ENCODE measurements around the gene BRME1.

BRME1 gene

GRCh38 chr19:13905634-13906520 is at the start of gene BRME1, which contains the start of gene CC2D1A:
Gene BRME1 (minus strand): TSS chr19:13906117. CDS start chr19:13904892, 1,225 bp downstream.
Gene CC2D1A (plus strand): TSS chr19:13906201. CDS start chr19:13906442, 241 bp downstream.
- no peak for TF ChIP-seq RAD21 (IDR thresholded peaks at IDR 0.05; ENCODE audit: low read depth)
- no peak for TF ChIP-seq FOXM1 (IDR thresholded peaks at IDR 0.05; ENCODE audit: borderline replicate concordance, low read depth)
- peak; percentile 20; the same call in 1 of the 2 replicates for TF ChIP-seq TCF12 (IDR thresholded peaks at IDR 0.05; ENCODE audit: low read depth)
- TF ChIP-seq USF1 (IDR thresholded peaks at IDR 0.05), result peak; percentile 45
- no peak for TF ChIP-seq REST (IDR thresholded peaks at IDR 0.05; ENCODE audit: low read depth)
- TF ChIP-seq EGR1 (IDR thresholded peaks at IDR 0.05), result peak; percentile 74
- no peak for TF ChIP-seq EP300 (IDR thresholded peaks at IDR 0.05; ENCODE audit: borderline replicate concordance)
- peak; percentile 66; the same call in 1 of the 2 replicates for TF ChIP-seq ZBTB7A (IDR thresholded peaks at IDR 0.05; ENCODE audit: low read depth)
- no peak for TF ChIP-seq TEAD4 (IDR thresholded peaks at IDR 0.05)
- TF ChIP-seq TAF1 (IDR thresholded peaks at IDR 0.05; ENCODE audit: low read depth), result peak; percentile 71; the same call in 1 of the 2 replicates
- no peak for TF ChIP-seq CEBPB (IDR thresholded peaks at IDR 0.05)
- TF ChIP-seq MAX (IDR thresholded peaks at IDR 0.05), result peak; percentile 100
- no peak for TF ChIP-seq YY1 (IDR thresholded peaks at IDR 0.05; ENCODE audit: low read depth)
- peak; percentile 28; the same call in 1 of the 2 replicates for TF ChIP-seq CREB1 (IDR thresholded peaks at IDR 0.05; ENCODE audit: low read depth)

GRCh38 chr19:13954185-13954584 is 48.3 kb upstream of the BRME1 start:
- TF ChIP-seq FOXM1 (IDR thresholded peaks at IDR 0.05; ENCODE audit: borderline replicate concordance, low read depth) (no peak), CEBPB (IDR thresholded peaks at IDR 0.05) (no peak), REST (IDR thresholded peaks at IDR 0.05; ENCODE audit: low read depth) (no peak), TCF12 (IDR thresholded peaks at IDR 0.05; ENCODE audit: low read depth) (no peak), ZBTB7A (IDR thresholded peaks at IDR 0.05; ENCODE audit: low read depth) (no peak), NFIC (IDR thresholded peaks at IDR 0.05) (no peak), EP300 (IDR thresholded peaks at IDR 0.05; ENCODE audit: borderline replicate concordance) (no peak)

- TF ChIP-seq NFIC (IDR thresholded peaks at IDR 0.05), result no peak
- TF ChIP-seq USF1 (IDR thresholded peaks at IDR 0.05), result no peak
- TF ChIP-seq RAD21 (IDR thresholded peaks at IDR 0.05; ENCODE audit: low read depth), result no peak
- TF ChIP-seq REST (IDR thresholded peaks at IDR 0.05; ENCODE audit: low read depth), result no peak
- TF ChIP-seq EP300 (IDR thresholded peaks at IDR 0.05; ENCODE audit: borderline replicate concordance), result no peak
- TF ChIP-seq TCF12 (IDR thresholded peaks at IDR 0.05; ENCODE audit: low read depth), result no peak
- TF ChIP-seq YY1 (IDR thresholded peaks at IDR 0.05; ENCODE audit: low read depth), result no peak
- no peak for TF ChIP-seq TEAD4 (IDR thresholded peaks at IDR 0.05)
- TF ChIP-seq CREB1 (IDR thresholded peaks at IDR 0.05; ENCODE audit: low read depth), result no peak
- no peak for TF ChIP-seq EGR1 (IDR thresholded peaks at IDR 0.05)
- no peak for TF ChIP-seq CEBPB (IDR thresholded peaks at IDR 0.05)
- no peak for TF ChIP-seq FOXM1 (IDR thresholded peaks at IDR 0.05; ENCODE audit: borderline replicate concordance, low read depth)
- no peak for TF ChIP-seq ZBTB7A (IDR thresholded peaks at IDR 0.05; ENCODE audit: low read depth)
- TF ChIP-seq TAF1 (IDR thresholded peaks at IDR 0.05; ENCODE audit: low read depth), result no peak
- no peak for TF ChIP-seq MAX (IDR thresholded peaks at IDR 0.05)
These were observed 47.1 kb upstream of the BRME1 start for GRCh38 chr19:13952931-13953531.

Data from Ishikawa (cell line).